Endothelial cell of umbilical vein (primary cell): ENCODE measurements around the gene GRIK1. TPM values are rescaled to one million over a fixed set of nuclear protein-coding genes. Genes with fewer than 3 reads are reported as not detected.

ENCODE experiments used
- BruUV-seq: library from RNA; stranded (reverse); fragments of 400-500 nt; replicated peaks from 2 replicates; lab custom pipeline; 2021; lab: Mats Ljungman, UMichigan
- CTCF ChIA-PET: fragments of 300-600, 350-600 bp; sonication (Branson Sonifier 250); formaldehyde crosslinking; loops from one replicate; lab custom pipeline; 2021; ENCODE audit warnings: antibody characterized with exemption, inconsistent platforms; lab: Charles Lee
- POLR2A ChIA-PET: fragments of 300-600, 350-600 bp; sonication (Branson Sonifier 250); formaldehyde crosslinking; loops from one replicate; lab custom pipeline; 2021; ENCODE audit warnings: antibody characterized with exemption, inconsistent platforms; lab: Charles Lee
- DNase-seq: peaks from one replicate; pipeline ENCODE4 v3.0.0-alpha.2; 2011; ENCODE audit warnings: low read depth, low spot score
- FAIRE-seq: peaks from 2 replicates; lab custom pipeline; 2011; peaks lifted over from hg19 to GRCh38; lab: Jason Lieb, UNC
- H2AFZ ChIP-seq: 2 replicates; pipeline ENCODE4 v1.6.0; 2012; ENCODE audit warnings: low read depth, low read length, control low read depth, inconsistent platforms
- H3K27ac ChIP-seq: 2 replicates; pipeline ENCODE4 v1.5.1; 2011; ENCODE audit warnings: low read depth, mild to moderate bottlenecking, control low read depth, low read length, moderate library complexity; ENCODE audit not compliant: insufficient read depth
- H3K27me3 ChIP-seq, 2 experiments: 2 replicates each; pipeline versions ENCODE4 v1.6.0 to v1.6.1; 2011; ENCODE audit warnings: low read length in 2 of 2, mixed read lengths in 1 of 2; ENCODE audit not compliant: control insufficient read depth in 2 of 2, insufficient read depth in 2 of 2
- H3K36me3 ChIP-seq, 2 experiments: 2 replicates in 1 of 2; 3 replicates in 1 of 2; pipeline ENCODE4 v1.5.1; 2011; ENCODE audit warnings: low read length in 2 of 2, mild to moderate bottlenecking in 1 of 2, moderate library complexity in 1 of 2; ENCODE audit not compliant: control insufficient read depth in 2 of 2, insufficient read depth in 2 of 2; ENCODE audit errors: extremely low read depth in 1 of 2
- H3K4me1 ChIP-seq: 3 replicates; pipeline ENCODE4 v1.5.1; 2011; ENCODE audit warnings: mild to moderate bottlenecking, low read length; ENCODE audit not compliant: control insufficient read depth, insufficient read depth; ENCODE audit errors: extremely low read depth
- H3K4me2 ChIP-seq: 2 replicates; pipeline ENCODE4 v1.6.1; 2011; ENCODE audit warnings: low read length, control low read depth, mixed read lengths; ENCODE audit not compliant: insufficient read depth
- H3K4me3 ChIP-seq, 3 experiments: fragments of 200-600 bp in 1 of 3; sonication (generic), shearing (Covaris generic) in 1 of 3; replicated peaks in 1 of 3; 2 replicates each; pipeline ENCODE4 v1.5.1; 2011 to 2016; ENCODE audit warnings: control low read depth in 3 of 3, low read length in 3 of 3, mild to moderate bottlenecking in 2 of 3, inconsistent platforms in 1 of 3, low read depth in 1 of 3, moderate library complexity in 1 of 3; ENCODE audit not compliant: insufficient read depth in 1 of 3
- H3K79me2 ChIP-seq: 2 replicates; pipeline ENCODE4 v1.6.0; 2012; ENCODE audit warnings: low read length, inconsistent platforms; ENCODE audit not compliant: control insufficient read depth, insufficient read depth
- H3K9ac ChIP-seq: replicated peaks from 2 replicates; pipeline ENCODE3; 2011; ENCODE audit warnings: low read length, control low read depth; ENCODE audit not compliant: insufficient read depth; ENCODE audit errors: extremely low read depth
- H3K9me1 ChIP-seq: replicated peaks from 3 replicates; pipeline ENCODE4 v1.6.0; 2011; ENCODE audit warnings: mild to moderate bottlenecking, low read length; ENCODE audit not compliant: control insufficient read depth, insufficient read depth; ENCODE audit errors: extremely low read depth
- H3K9me3 ChIP-seq: replicated peaks from 2 replicates; pipeline ENCODE4 v1.5.1; 2012; ENCODE audit warnings: low read length, inconsistent platforms; ENCODE audit not compliant: control insufficient read depth, insufficient read depth
- H4K20me1 ChIP-seq: replicated peaks from 2 replicates; pipeline ENCODE3; 2011; ENCODE audit warnings: mild to moderate bottlenecking, low read length; ENCODE audit not compliant: control insufficient read depth, insufficient read depth; ENCODE audit errors: extremely low read depth
- CTCF ChIP-seq, 2 donors: IDR thresholded peaks; 1 replicate in 1 of 2; 2 replicates in 1 of 2; pipeline ENCODE4 v1.5.1; 2011; ENCODE audit warnings: low read length in 2 of 2, mild to moderate bottlenecking in 2 of 2, moderate library complexity in 2 of 2, control low read depth in 1 of 2, inconsistent platforms in 1 of 2, low read depth in 1 of 2; ENCODE audit not compliant: insufficient read depth in 1 of 2; ENCODE audit errors: extremely low read depth in 1 of 2
- EZH2 ChIP-seq: IDR thresholded peaks from 2 replicates; pipeline ENCODE4 v1.6.1; 2012; ENCODE audit warnings: borderline replicate concordance, low read depth, mild to moderate bottlenecking, moderate library complexity, low read length, inconsistent platforms; ENCODE audit not compliant: severe bottlenecking
- FOS ChIP-seq: IDR thresholded peaks from 2 replicates; pipeline ENCODE4 v1.6.1; 2011; ENCODE audit warnings: mild to moderate bottlenecking, low read length, moderate library complexity, borderline replicate concordance; ENCODE audit not compliant: insufficient read depth
- GATA2 ChIP-seq: IDR thresholded peaks from 2 replicates; pipeline ENCODE4 v1.7.0; 2011; ENCODE audit warnings: low read depth, mild to moderate bottlenecking, moderate library complexity, mixed read lengths, low read length; ENCODE audit not compliant: insufficient read length, insufficient read depth
- JUN ChIP-seq: IDR thresholded peaks from 2 replicates; pipeline ENCODE4 v1.6.1; 2011; ENCODE audit warnings: borderline replicate concordance, low read depth; ENCODE audit not compliant: insufficient read length, insufficient read depth
- MYC ChIP-seq: IDR thresholded peaks from one replicate; pipeline ENCODE4 v1.6.1; 2011; ENCODE audit warnings: mild to moderate bottlenecking, low read depth, low read length
- POLR2A ChIP-seq: IDR thresholded peaks from 2 replicates; pipeline ENCODE4 v1.6.1; 2012; ENCODE audit warnings: low read depth, mild to moderate bottlenecking, control low read depth, low read length
- POLR2AphosphoS5 ChIP-seq: IDR thresholded peaks from 2 replicates; pipeline ENCODE4 v1.6.1; 2012; ENCODE audit warnings: low read depth, mild to moderate bottlenecking, control low read depth, low read length, moderate library complexity; ENCODE audit not compliant: insufficient read depth
- dilution Hi-C: fragments of 300-500 bp; cut with MboI; formaldehyde crosslinking; loops from one replicate; pipeline ENCODE4 v1.15.0; 2019; ENCODE audit warnings: low sequenced_read_pairs; ENCODE audit not compliant: extremely low pct_ligation_motif_present
- intact Hi-C: fragments of 100-400 bp; cut with micrococcal nuclease; formaldehyde crosslinking; loops from one replicate; pipeline ENCODE4 v1.10.0; 2022
- polyA plus RNA-seq, 4 experiments: library from polyadenylated mRNA; depleted of rRNA in 3 of 4; stranded (reverse) in 3 of 4; unstranded in 1 of 4; fragments of >200 nt; gene quantifications; 2 replicates each; pipeline versions ENCODE4 v1.2.1 to v1.2.3, GENCODE V29; 2011 to 2012; ENCODE audit warnings: missing spikeins in 1 of 4
- total RNA-seq: library from RNA; stranded (reverse); gene quantifications from 2 replicates; pipeline ENCODE4 v1.2.3, GENCODE V29; 2021
- TF ChIP-seq, protein P1 (sequence below): IDR thresholded peaks from 2 replicates; pipeline ENCODE4 v1.6.1; 2011; ENCODE audit not compliant: insufficient read depth, insufficient read length

Gene GRIK1
- total and polyA plus RNA-seq, 2 donors (not counting 3 experiments of a cell fraction or from before 2014, with no cell fraction given) = not detected

DNA sequence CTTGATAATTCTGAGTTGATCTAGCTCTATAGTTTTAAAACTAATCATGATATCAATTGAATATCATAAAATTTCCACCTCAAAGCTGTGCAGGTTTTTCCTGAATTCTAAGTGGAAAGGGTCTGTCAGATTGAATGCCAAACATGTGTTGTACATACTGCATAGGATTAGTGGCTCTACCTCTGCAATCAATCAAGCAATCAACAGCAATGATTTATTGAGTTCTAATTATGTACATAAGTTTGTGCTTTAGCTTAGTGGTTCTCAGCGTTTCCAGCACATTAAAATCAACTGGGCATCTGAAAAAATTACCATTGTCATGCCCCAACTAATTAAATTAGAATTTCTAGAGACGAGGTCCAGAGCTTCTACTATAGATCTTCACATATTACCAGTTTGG lies 389.6 kb downstream of the GRIK1 start:
- H3K4me1 ChIP-seq = no peaks in the 10 kb centered on the region
- H4K20me1 ChIP-seq = no peaks in the 10 kb centered on the region
- no peaks in the 10 kb centered on the region for H3K79me2 ChIP-seq
- dilution Hi-C loops = no loop called here
- no peaks in the 10 kb centered on the region for H3K9me1 ChIP-seq
- no peak overlapping the region for H2AFZ ChIP-seq
- no peak overlapping the region for H3K27ac ChIP-seq
- TF ChIP-seq FOS = no peak
- no peak for TF ChIP-seq POLR2AphosphoS5
- no peak for TF ChIP-seq CTCF (IDR thresholded peaks at IDR 0.05; ENCODE audit: extremely low read depth in 1 of 2, insufficient read depth in 1 of 2, low read depth in 1 of 2, low read length in 2 of 2)
- no peak for TF ChIP-seq JUN
- no peak for TF ChIP-seq POLR2A
- TF ChIP-seq, protein P1, sequence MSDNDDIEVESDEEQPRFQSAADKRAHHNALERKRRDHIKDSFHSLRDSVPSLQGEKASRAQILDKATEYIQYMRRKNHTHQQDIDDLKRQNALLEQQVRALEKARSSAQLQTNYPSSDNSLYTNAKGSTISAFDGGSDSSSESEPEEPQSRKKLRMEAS = no peak
- TF ChIP-seq EZH2 = no peak
- TF ChIP-seq MYC = no peak
- TF ChIP-seq GATA2 = no peak
- H3K4me2 ChIP-seq = no peak overlapping the region
- no peaks in the 10 kb centered on the region for H3K27me3 ChIP-seq
- H3K9me3 ChIP-seq = no peaks in the 10 kb centered on the region
- no peak overlapping the region for H3K4me3 ChIP-seq
- DNase-seq (no peak), FAIRE-seq (no peak)
- ChIA-PET CTCF (interaction anchor here (0.7 to 2.0 kb wide), 2 partner anchors 11 to 76 kb away, joined by 4 to 5 read pairs; no protein-coding TSS in a partner anchor), POLR2A (no interaction called here)
- H3K9ac ChIP-seq = no peak overlapping the region
- intact Hi-C loops = no loop called here
- no peaks in the 10 kb centered on the region for H3K36me3 ChIP-seq
- BruUV-seq = no TSS peak
